K562 (cell line): ENCODE results near the gene DENND6A. TPM values are rescaled to one million over a fixed set of nuclear protein-coding genes. Genes with fewer than 3 reads are reported as not detected.

Source experiments
- ATAC-seq: fragments of 200-7000 bp; cut with Tn5 transposase; 3 replicates; pipeline ENCODE4 v1.9.1; 2020; ENCODE audit warnings: moderate library complexity
- BruUV-seq: library from RNA; stranded (reverse); fragments of 400-500 nt; replicated peaks from 2 replicates; lab custom pipeline; 2021; lab: Mats Ljungman, UMichigan
- CTCF ChIA-PET: fragments of 300-600 bp; formaldehyde crosslinking; extraction: SDS; loops from one replicate; lab custom pipeline; 2021; ENCODE audit warnings: low intra/inter-chr PET ratio; lab: Yijun Ruan, JAX
- POLR2A ChIA-PET: fragments of 300-600, 350-650 bp; sonication (Branson Sonifier 250); formaldehyde crosslinking; extraction: SDS; loops from one replicate; lab custom pipeline; 2021; ENCODE audit warnings: antibody characterized with exemption, inconsistent platforms; lab: Yijun Ruan, JAX
- DNase-seq, 4 experiments: peaks; one replicate each; pipeline versions ENCODE4 v3.0.0 to v3.0.0-alpha.2; 2011 to 2018; ENCODE audit warnings: low spot score in 3 of 4, mixed read lengths in 3 of 4; ENCODE audit errors: extremely low read depth in 1 of 4
- FAIRE-seq: peaks from 2 replicates; lab custom pipeline; 2011; peaks lifted over from hg19 to GRCh38; lab: Jason Lieb, UNC
- H2AFZ ChIP-seq: 2 replicates; pipeline ENCODE4 v1.6.0; 2011; ENCODE audit warnings: low read depth, low read length, control low read depth, inconsistent platforms
- H3K27ac ChIP-seq: fragments of 200-600 bp; 3 replicates; pipeline ENCODE4 v1.8.0; 2011; ENCODE audit warnings: low read depth, mild to moderate bottlenecking, control low read depth, inconsistent platforms, low read length, moderate library complexity, mixed read lengths; ENCODE audit errors: extremely low read depth
- H3K27me3 ChIP-seq, 2 experiments: fragments of 300-600 bp in 1 of 2; 2 replicates in 1 of 2; 3 replicates in 1 of 2; pipeline versions ENCODE4 v1.6.0 to v1.8.0; 2011; ENCODE audit warnings: inconsistent platforms in 2 of 2, low read length in 2 of 2, mild to moderate bottlenecking in 1 of 2, mixed read lengths in 1 of 2, moderate library complexity in 1 of 2; ENCODE audit not compliant: control insufficient read depth in 2 of 2, insufficient read depth in 2 of 2
- H3K36me3 ChIP-seq: fragments of 300-600 bp; 3 replicates; pipeline ENCODE4 v1.8.0; 2011; ENCODE audit warnings: mild to moderate bottlenecking, low read length, inconsistent platforms; ENCODE audit not compliant: control insufficient read depth, insufficient read depth
- H3K4me1 ChIP-seq, 2 experiments: fragments of 200-600 bp in 1 of 2; replicated peaks in 1 of 2; 2 replicates in 1 of 2; 3 replicates in 1 of 2; pipeline versions ENCODE4 v1.5.1 to v1.8.0; 2011; ENCODE audit warnings: inconsistent platforms in 2 of 2, low read length in 2 of 2, mild to moderate bottlenecking in 1 of 2, mixed read lengths in 1 of 2, moderate library complexity in 1 of 2; ENCODE audit not compliant: control insufficient read depth in 2 of 2, insufficient read depth in 2 of 2
- H3K4me2 ChIP-seq: 2 replicates; pipeline ENCODE4 v1.6.1; 2011; ENCODE audit warnings: low read length, control low read depth, inconsistent platforms, mixed read lengths; ENCODE audit not compliant: insufficient read depth
- H3K4me3 ChIP-seq: fragments of 200-600 bp; sonication (generic), shearing (Covaris generic); 2 replicates; pipeline ENCODE4 v1.5.1; 2016; ENCODE audit warnings: control low read depth, inconsistent platforms
- H3K79me2 ChIP-seq: fragments of 200-600 bp; 3 replicates; pipeline ENCODE4 v1.8.0; 2011; ENCODE audit warnings: low read length, inconsistent platforms; ENCODE audit not compliant: control insufficient read depth, insufficient read depth
- H3K9ac ChIP-seq, 2 experiments: 2 replicates each; pipeline versions ENCODE4 v1.6.0 to v1.6.1; 2011; ENCODE audit warnings: low read depth in 2 of 2, low read length in 2 of 2, control low read depth in 1 of 2, inconsistent platforms in 1 of 2, mild to moderate bottlenecking in 1 of 2, mixed read lengths in 1 of 2; ENCODE audit not compliant: insufficient read depth in 1 of 2
- H3K9me1 ChIP-seq: one replicate; pipeline ENCODE4 v1.6.0; 2011; ENCODE audit warnings: inconsistent platforms, mild to moderate bottlenecking, low read length, moderate library complexity; ENCODE audit not compliant: control insufficient read depth, insufficient read depth
- H3K9me3 ChIP-seq: replicated peaks from 2 replicates; pipeline ENCODE4 v1.5.1; 2011; ENCODE audit warnings: low read depth, low read length, inconsistent platforms; ENCODE audit not compliant: control insufficient read depth, insufficient read depth
- H4K20me1 ChIP-seq: replicated peaks from 2 replicates; pipeline ENCODE4 v1.6.1; 2011; ENCODE audit warnings: low read length, inconsistent platforms, mixed read lengths; ENCODE audit not compliant: control insufficient read depth, insufficient read depth
- BRD9 ChIP-seq: fragments of 450-650 bp; IDR thresholded peaks from 2 replicates; pipeline ENCODE4 v1.6.1; 2018; ENCODE audit warnings: low read depth; ENCODE audit not compliant: partially characterized antibody
- CBFA2T2 ChIP-seq: fragments of 450-650 bp; conservative IDR thresholded peaks from 2 replicates; pipeline ENCODE4 v1.6.1; 2017; ENCODE audit warnings: mild to moderate bottlenecking
- HDGF ChIP-seq: fragments of 450-650 bp; IDR thresholded peaks from 2 replicates; pipeline ENCODE4 v1.6.1; 2016
- JUN ChIP-seq, 2 experiments: sonication (generic) in 1 of 2; formaldehyde crosslinking in 1 of 2; IDR thresholded peaks; 2 replicates each; pipeline versions ENCODE4 v1.6.1 to v1.8.0; 2012 to 2022; ENCODE audit warnings: borderline replicate concordance in 2 of 2, mild to moderate bottlenecking in 2 of 2, improper control_type of control experiment in 1 of 2, low read depth in 1 of 2, low read length in 1 of 2, missing genetic modification reagents in 1 of 2
- MECOM ChIP-seq: fragments of 250-450 bp; sonication (Bioruptor Pico); IDR thresholded peaks from 2 replicates; pipeline ENCODE4 v1.8.0; 2022; ENCODE audit warnings: inconsistent platforms
- NUFIP1 ChIP-seq: fragments of 450-650 bp; IDR thresholded peaks from 2 replicates; pipeline ENCODE4 v1.6.1; 2018; ENCODE audit not compliant: partially characterized antibody
- TAL1 ChIP-seq: fragments of 450-650 bp; IDR thresholded peaks from 2 replicates; pipeline ENCODE4 v1.6.1; 2016; ENCODE audit warnings: mild to moderate bottlenecking
- ZBTB49 ChIP-seq: sonication (generic); formaldehyde crosslinking; IDR thresholded peaks from 2 replicates; pipeline ENCODE4 v1.8.0; 2022; ENCODE audit warnings: missing genetic modification reagents, mild to moderate bottlenecking, borderline replicate concordance
- ZNF584 ChIP-seq: fragments of 200-800 bp; sonication (Bioruptor generic); IDR thresholded peaks from 2 replicates; pipeline ENCODE4 v1.6.1; 2016; ENCODE audit warnings: low read depth, mild to moderate bottlenecking, missing genetic modification characterization, missing compliant biosample characterization
- WGBS: fragments of 100-300 bp; shearing (Covaris generic); methylation state at CpG from one replicate; pipeline ENCODE4 v1.1.6; 2016; ENCODE audit warnings: low coverage, mixed read lengths; ENCODE audit not compliant: insufficient coverage; ENCODE audit errors: missing lambda C conversion rate; 5-methylcytosine and 5-hydroxymethylcytosine counted together
- in situ Hi-C: fragments of 300-500 bp; cut with MboI; formaldehyde crosslinking; loops from 4 replicates; pipeline ENCODE4 v1.15.0; 2018; ENCODE audit warnings: inconsistent platforms, mixed read lengths
- intact Hi-C: fragments of 100-400 bp; cut with micrococcal nuclease; formaldehyde crosslinking; loops from 2 replicates; pipeline ENCODE4 v1.14.2; 2022
- polyA plus RNA-seq, 8 experiments: library from polyadenylated mRNA; depleted of rRNA in 4 of 8; stranded (reverse) in 5 of 8; unstranded in 3 of 8; fragments of >200 nt; fragmentation: Nextera tagmentation in 2 of 8; fragmentation: Illumina TruSeq in 1 of 8; extraction: Ambion mirVana in 2 of 8; extraction: Trizol in 1 of 8; gene quantifications; 2 replicates each; pipeline versions ENCODE4 v1.2.1 to v1.2.3, GENCODE V29; 2011 to 2014; ENCODE audit warnings: inconsistent platforms in 1 of 8, missing spikeins in 1 of 8
- total RNA-seq, 7 experiments: library from RNA; depleted of rRNA in 6 of 7; stranded (reverse); fragments of >200 nt in 6 of 7; fragmentation: Illumina TruSeq in 2 of 7; extraction: Trizol in 2 of 7; gene quantifications; 2 replicates each; pipeline versions ENCODE4 v1.2.1 to v1.2.3, GENCODE V29; 2011 to 2021; ENCODE audit warnings: low replicate concordance in 1 of 7
- TF ChIP-seq, protein P1 (sequence below): sonication (generic); IDR thresholded peaks from 2 replicates; pipeline ENCODE4 v1.6.1; 2016

Gene DENND6A
- total and polyA plus RNA-seq, 9 of the 15 experiments (the other 6 are each of a cell fraction or from before 2014, with no cell fraction given), result 1.5 to 12.7 (median 7.1) TPM

DNA sequence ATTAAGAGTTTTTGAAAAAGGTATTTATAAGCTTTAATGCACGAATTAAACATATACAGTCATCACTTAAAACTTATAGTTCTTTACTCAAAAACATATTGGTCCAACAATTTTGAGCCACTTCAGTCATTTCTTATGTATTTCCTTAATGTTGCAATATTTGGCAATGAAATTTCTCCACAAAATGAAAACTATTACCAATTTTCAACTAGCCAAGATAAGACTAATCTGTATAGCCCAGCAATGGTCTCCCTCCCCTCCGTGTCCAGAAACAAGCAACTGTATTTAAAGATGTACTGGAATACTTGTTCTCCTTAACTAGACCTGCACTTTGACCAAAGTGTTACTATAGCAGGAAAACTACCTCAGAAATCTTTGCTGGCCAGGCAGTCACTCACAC, 105.0 kb downstream of the DENND6A start (continued):
- no peak for TF ChIP-seq ZBTB49
- peak; percentile 53 for TF ChIP-seq TAL1
- TF ChIP-seq, protein P1, sequence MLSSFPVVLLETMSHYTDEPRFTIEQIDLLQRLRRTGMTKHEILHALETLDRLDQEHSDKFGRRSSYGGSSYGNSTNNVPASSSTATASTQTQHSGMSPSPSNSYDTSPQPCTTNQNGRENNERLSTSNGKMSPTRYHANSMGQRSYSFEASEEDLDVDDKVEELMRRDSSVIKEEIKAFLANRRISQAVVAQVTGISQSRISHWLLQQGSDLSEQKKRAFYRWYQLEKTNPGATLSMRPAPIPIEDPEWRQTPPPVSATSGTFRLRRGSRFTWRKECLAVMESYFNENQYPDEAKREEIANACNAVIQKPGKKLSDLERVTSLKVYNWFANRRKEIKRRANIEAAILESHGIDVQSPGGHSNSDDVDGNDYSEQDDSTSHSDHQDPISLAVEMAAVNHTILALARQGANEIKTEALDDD, result peak; percentile 89
- TF ChIP-seq CBFA2T2, result 0 out of 2 replicates have a peak, but pooled peaks have one; percentile 6
- TF ChIP-seq NUFIP1, result no peak
- TF ChIP-seq, all 486 proteins: peak for 9

DNA sequence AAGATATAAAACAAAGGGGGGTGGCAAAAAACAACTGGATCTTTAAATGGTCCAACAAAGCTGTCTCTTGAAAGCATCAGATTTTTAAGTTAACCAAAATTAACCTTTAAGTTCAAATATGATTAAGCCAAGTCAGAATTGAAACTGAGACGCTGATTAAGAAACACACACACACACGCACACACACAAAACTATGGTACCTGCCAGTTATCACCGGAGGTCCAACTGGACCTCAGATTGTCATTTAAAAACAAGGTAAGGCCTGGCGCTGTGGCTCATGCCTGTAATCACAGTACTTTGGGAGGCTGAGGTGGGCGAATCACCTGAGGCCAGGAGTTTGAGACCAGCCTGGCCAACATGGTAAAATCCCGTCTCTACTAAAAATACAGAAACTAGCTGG, 106.1 kb downstream of the DENND6A start:
- no peak overlapping the region for H3K4me2 ChIP-seq
- no TSS peak for BruUV-seq
- intact Hi-C loops, result no loop called here
- no peaks in the 10 kb centered on the region for H3K9me3 ChIP-seq
- no peak overlapping the region for H3K9ac ChIP-seq
- H3K4me1 ChIP-seq, result peaks cover 7 to 10% of the 10 kb centered on the region in 2 experiments; a peak in 3 of 5 replicates
- peaks cover 47% of the 10 kb centered on the region for H3K36me3 ChIP-seq
- H3K27me3 ChIP-seq, result no peaks in the 10 kb centered on the region
- H3K79me2 ChIP-seq, result peaks cover 91% of the 10 kb centered on the region
- TF ChIP-seq JUN (IDR thresholded peaks at IDR 0.05; ENCODE audit: borderline replicate concordance, low read depth, low read length), result no peak
- TF ChIP-seq JUN (CRISPR knock-in tag; IDR thresholded peaks at IDR 0.05; ENCODE audit: borderline replicate concordance), result no peak
- TF ChIP-seq HDGF, result no peak
- TF ChIP-seq BRD9, result no peak
- TF ChIP-seq MECOM, result no peak
- TF ChIP-seq ZNF584, result no peak
- H3K9me1 ChIP-seq, result no peaks in the 10 kb centered on the region
- ChIA-PET POLR2A (interaction anchor here (0.6 to 1.4 kb wide), 3 partner anchors 10 to 423 kb away, joined by 3 to 4 read pairs (median 4); partner anchors contain the start of gene ARF4), CTCF (no interaction called here)
- H3K27ac ChIP-seq, result no peak overlapping the region
- H4K20me1 ChIP-seq, result 0 out of 2 replicates have a peak, but pooled peaks cover 5% of the 10 kb centered on the region
- H3K4me3 ChIP-seq, result no peak overlapping the region
- no peak for ATAC-seq
- 96% methylated on average over 6 of the region's 6 CpGs for WGBS
- no peak overlapping the region for H2AFZ ChIP-seq
- DNase-seq, result no peak
- in situ Hi-C loops, result no loop called here
- FAIRE-seq, result no peak
